ENCODE data around the gene ENTPD6.
"Not testable (repeated sequence)": the region's sequence is repeated elsewhere in the genome, so short reads cannot be mapped to it uniquely, and the experiment has no call there.

The ENTPD6 gene

DNA sequence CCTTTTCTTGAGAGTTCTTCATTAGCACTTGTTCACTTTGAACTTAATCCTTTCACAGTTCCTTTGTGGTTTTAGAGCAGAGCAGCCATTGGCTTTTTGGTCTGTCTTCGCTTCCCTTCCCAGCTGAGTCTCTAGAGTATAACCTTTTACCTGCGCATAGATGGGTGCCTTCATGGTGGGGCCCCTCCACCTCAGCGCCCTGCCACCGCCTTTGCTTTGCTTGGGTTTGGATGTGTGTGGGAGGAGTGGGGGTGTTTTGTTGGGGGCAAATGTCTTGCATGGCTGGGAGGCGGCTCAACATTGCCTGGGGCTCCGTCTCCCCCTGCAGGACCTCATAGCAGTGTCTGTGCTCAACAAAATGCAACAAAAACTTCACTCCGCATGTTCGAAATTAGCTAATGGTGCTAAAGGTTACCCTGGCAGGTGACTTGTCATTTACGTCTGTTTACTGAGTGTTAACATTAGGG, 64.3 kb downstream of the ENTPD6 start:
- H3K4me1 ChIP-seq (ENCODE audit: control insufficient read depth, insufficient read depth, low read length) = no peaks in the 10 kb centered on the region
- TF ChIP-seq ZNF785 (tag by site-specific recombination; IDR thresholded peaks at IDR 0.05) = no peak
- no peak for TF ChIP-seq ZNF214 (tag by site-specific recombination; IDR thresholded peaks at IDR 0.05; ENCODE audit: borderline replicate concordance)
- ChIA-PET CTCF (no interaction called here), POLR2A (no interaction called here)
- no peaks in the 10 kb centered on the region for H3K9me3 ChIP-seq (ENCODE audit: control insufficient read depth, insufficient read depth, low read depth, low read length)
- no peak overlapping the region for H3K4me3 ChIP-seq (ENCODE audit: low read depth, low read length)
- H3K27ac ChIP-seq (ENCODE audit: extremely low read depth, low read depth, low read length) = no peak overlapping the region
- H3K36me3 ChIP-seq (ENCODE audit: control insufficient read depth in 2 of 2, insufficient read depth in 1 of 2, low read length in 2 of 2) = peaks cover 0 to 29% of the 10 kb centered on the region in 2 experiments; a peak in 1 of 3 replicates

DNA sequence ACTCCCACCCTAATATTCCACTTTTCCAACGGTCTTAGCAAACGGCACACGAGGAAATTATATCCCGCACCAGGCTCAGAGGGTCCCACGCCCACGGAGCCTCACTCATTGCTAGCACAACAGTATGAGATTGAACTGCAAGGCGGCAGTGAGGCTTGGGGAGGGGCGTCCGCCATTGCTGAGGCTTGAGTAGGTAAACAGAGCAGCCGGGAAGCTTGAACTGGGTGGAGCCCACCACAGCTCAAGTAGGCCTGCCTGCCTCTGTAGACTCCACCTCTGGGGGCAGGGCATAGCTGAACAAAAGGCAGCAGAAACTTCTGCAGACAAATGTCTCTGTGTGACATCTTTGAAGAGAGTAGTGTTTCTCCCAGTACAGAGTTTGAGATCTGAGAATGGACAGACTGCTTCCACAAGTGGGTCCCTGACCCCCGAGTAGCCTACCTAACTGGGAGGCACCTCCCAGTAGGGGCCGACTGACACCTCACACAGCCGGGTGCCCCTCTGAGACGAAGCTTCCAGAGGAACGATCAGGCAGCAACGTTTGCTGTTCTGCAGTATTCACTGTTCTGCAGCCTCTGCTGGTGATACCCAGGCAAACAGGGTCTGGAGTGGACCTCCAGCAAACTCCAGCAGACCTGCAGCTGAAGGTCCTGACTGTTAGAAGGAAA, 65.4 kb downstream of the ENTPD6 start:
- H3K9me3 ChIP-seq (ENCODE audit: control insufficient read depth, insufficient read depth, low read depth, low read length); CTCF ChIA-PET: not testable (repeated sequence)

DNA sequence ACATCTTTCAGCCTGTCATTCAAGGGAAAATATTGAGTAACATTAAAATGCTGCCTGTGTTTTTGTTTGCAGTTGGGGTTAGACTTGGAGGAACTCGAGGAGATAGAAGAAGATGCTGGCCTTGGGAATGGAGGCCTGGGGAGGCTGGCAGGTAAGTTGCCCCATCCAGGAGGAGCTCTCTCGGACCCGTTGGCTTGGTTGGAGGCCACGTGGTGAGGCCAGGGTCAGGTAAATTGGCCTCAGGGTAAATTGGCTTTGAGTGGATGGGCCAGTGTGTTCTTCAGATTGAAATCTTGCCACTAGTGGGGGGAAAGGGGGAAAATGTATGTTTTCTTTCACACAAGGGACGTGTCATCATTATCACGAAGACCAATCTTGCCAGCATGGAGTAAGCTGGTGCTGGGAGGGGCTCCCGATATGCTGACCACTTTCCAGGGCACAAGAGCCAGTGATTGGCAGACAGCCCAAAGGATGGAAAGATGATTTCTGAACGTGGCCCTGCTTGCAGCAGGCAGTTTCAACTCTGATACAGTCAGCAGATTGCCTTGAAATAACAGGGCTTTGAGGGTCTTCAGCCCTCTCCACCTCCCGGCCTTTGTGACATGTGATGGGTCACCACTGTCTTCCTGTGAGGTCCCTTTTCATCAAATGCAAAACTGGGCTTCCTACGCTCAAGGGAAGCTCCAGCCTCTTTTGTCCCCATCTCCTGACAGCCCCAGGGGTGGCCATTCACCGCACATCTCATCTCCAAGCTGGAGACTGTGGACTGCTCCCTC, 73.7 kb downstream of the ENTPD6 start:
- POLR2A ChIA-PET = interaction anchor here (1.6 kb wide), 1 partner anchor 21 kb away, joined by 3 read pairs; the partner anchor contains the start of gene PYGB
- H3K36me3 ChIP-seq (ENCODE audit: control insufficient read depth in 2 of 2, insufficient read depth in 1 of 2, low read length in 2 of 2) = peaks cover 0 to 49% of the 10 kb centered on the region in 2 experiments; a peak in 2 of 3 replicates
- H3K4me1 ChIP-seq (ENCODE audit: control insufficient read depth, insufficient read depth, low read length) = no peaks in the 10 kb centered on the region
- H3K4me3 ChIP-seq (ENCODE audit: low read depth, low read length) = no peak overlapping the region
- H3K27ac ChIP-seq (ENCODE audit: extremely low read depth, low read depth, low read length) = no peak overlapping the region
- H3K9me3 ChIP-seq (ENCODE audit: control insufficient read depth, insufficient read depth, low read depth, low read length) = no peaks in the 10 kb centered on the region
- TF ChIP-seq OVOL3 (tag by site-specific recombination; IDR thresholded peaks at IDR 0.05) (no peak), ZNF501 (tag by site-specific recombination; IDR thresholded peaks at IDR 0.05) (no peak), ZNF548 (tag by site-specific recombination; IDR thresholded peaks at IDR 0.05) (no peak), ZNF423 (tag by site-specific recombination; IDR thresholded peaks at IDR 0.05) (no peak), ZNF561 (tag by site-specific recombination; IDR thresholded peaks at IDR 0.05; ENCODE audit: borderline replicate concordance) (no peak), KLF1 (tag by site-specific recombination; IDR thresholded peaks at IDR 0.05) (no peak), ZNF571 (tag by site-specific recombination; IDR thresholded peaks at IDR 0.05) (no peak)
- TF ChIP-seq, protein P1, sequence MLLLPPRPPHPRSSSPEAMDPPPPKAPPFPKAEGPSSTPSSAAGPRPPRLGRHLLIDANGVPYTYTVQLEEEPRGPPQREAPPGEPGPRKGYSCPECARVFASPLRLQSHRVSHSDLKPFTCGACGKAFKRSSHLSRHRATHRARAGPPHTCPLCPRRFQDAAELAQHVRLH (tag by site-specific recombination; IDR thresholded peaks at IDR 0.05) = no peak
- TF ChIP-seq, protein P2, sequence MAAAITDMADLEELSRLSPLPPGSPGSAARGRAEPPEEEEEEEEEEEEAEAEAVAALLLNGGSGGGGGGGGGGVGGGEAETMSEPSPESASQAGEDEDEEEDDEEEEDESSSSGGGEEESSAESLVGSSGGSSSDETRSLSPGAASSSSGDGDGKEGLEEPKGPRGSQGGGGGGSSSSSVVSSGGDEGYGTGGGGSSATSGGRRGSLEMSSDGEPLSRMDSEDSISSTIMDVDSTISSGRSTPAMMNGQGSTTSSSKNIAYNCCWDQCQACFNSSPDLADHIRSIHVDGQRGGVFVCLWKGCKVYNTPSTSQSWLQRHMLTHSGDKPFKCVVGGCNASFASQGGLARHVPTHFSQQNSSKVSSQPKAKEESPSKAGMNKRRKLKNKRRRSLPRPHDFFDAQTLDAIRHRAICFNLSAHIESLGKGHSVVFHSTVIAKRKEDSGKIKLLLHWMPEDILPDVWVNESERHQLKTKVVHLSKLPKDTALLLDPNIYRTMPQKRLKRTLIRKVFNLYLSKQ (tag by site-specific recombination; IDR thresholded peaks at IDR 0.05; ENCODE audit: borderline replicate concordance) = no peak
- TF ChIP-seq, protein P3, sequence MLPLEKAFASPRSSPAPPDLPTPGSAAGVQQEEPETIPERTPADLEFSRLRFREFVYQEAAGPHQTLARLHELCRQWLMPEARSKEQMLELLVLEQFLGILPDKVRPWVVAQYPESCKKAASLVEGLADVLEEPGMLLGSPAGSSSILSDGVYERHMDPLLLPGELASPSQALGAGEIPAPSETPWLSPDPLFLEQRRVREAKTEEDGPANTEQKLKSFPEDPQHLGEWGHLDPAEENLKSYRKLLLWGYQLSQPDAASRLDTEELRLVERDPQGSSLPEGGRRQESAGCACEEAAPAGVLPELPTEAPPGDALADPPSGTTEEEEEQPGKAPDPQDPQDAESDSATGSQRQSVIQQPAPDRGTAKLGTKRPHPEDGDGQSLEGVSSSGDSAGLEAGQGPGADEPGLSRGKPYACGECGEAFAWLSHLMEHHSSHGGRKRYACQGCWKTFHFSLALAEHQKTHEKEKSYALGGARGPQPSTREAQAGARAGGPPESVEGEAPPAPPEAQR (tag by site-specific recombination; IDR thresholded peaks at IDR 0.05) = no peak
- CTCF ChIA-PET = no interaction called here

More for the DNA sequence above, 65.4 kb downstream of the ENTPD6 start:
- H3K4me1 ChIP-seq (ENCODE audit: control insufficient read depth, insufficient read depth, low read length); H3K27ac ChIP-seq (ENCODE audit: extremely low read depth, low read depth, low read length); H3K4me3 ChIP-seq (ENCODE audit: low read depth, low read length): not testable (repeated sequence)
- peaks cover 0 to 26% of the 10 kb centered on the region in 2 experiments; a peak in 1 of 3 replicates for H3K36me3 ChIP-seq (ENCODE audit: control insufficient read depth in 2 of 2, insufficient read depth in 1 of 2, low read length in 2 of 2)
- POLR2A ChIA-PET = interaction anchor here (0.6 to 1.2 kb wide), 2 partner anchors 13 to 130 kb away, joined by 4 to 9 read pairs; partner anchors contain the start of gene PYGB

DNA sequence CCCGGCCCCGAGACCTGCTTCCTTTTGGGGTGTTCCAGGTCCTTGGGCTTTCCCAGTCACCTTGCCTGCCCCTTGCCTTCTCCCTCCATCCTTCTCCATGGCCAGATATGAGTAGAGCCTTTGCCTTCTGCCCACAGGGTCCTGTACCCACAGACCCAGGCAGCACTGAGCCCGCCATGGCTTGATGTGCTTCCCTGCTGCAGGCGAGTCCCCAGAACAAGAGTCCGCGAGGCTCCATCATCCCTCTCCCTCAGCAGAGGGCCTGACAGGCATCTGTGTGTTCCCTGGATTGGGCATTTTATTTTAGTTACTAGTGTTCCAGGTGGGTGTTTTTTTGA, 74.3 kb downstream of the ENTPD6 start:
- no peak overlapping the region for H3K4me3 ChIP-seq (ENCODE audit: low read depth, low read length)
- CTCF ChIA-PET = interaction anchor here (0.6 kb wide), 1 partner anchor 1487 kb away, joined by 3 read pairs; no protein-coding TSS in a partner anchor
- H3K27ac ChIP-seq (ENCODE audit: extremely low read depth, low read depth, low read length) = no peak overlapping the region
- TF ChIP-seq GLIS1 (tag by site-specific recombination; IDR thresholded peaks at IDR 0.05) = no peak
- TF ChIP-seq, protein P4, sequence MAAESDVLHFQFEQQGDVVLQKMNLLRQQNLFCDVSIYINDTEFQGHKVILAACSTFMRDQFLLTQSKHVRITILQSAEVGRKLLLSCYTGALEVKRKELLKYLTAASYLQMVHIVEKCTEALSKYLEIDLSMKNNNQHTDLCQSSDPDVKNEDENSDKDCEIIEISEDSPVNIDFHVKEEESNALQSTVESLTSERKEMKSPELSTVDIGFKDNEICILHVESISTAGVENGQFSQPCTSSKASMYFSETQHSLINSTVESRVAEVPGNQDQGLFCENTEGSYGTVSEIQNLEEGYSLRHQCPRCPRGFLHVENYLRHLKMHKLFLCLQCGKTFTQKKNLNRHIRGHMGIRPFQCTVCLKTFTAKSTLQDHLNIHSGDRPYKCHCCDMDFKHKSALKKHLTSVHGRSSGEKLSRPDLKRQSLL (tag by site-specific recombination; IDR thresholded peaks at IDR 0.05) = 0 out of 2 replicates have a peak, but pooled peaks have one; percentile 18
- TF ChIP-seq, protein P3 (tag by site-specific recombination; IDR thresholded peaks at IDR 0.05) = no peak
- no peak for TF ChIP-seq ZNF621 (tag by site-specific recombination; IDR thresholded peaks at IDR 0.05)
- no peaks in the 10 kb centered on the region for H3K9me3 ChIP-seq (ENCODE audit: control insufficient read depth, insufficient read depth, low read depth, low read length)
- POLR2A ChIA-PET = interaction anchor here (1.6 kb wide), 1 partner anchor 22 kb away, joined by 3 read pairs; the partner anchor contains the start of gene PYGB
- peaks cover 0 to 55% of the 10 kb centered on the region in 2 experiments; a peak in 2 of 3 replicates for H3K36me3 ChIP-seq (ENCODE audit: control insufficient read depth in 2 of 2, insufficient read depth in 1 of 2, low read length in 2 of 2)
- H3K4me1 ChIP-seq (ENCODE audit: control insufficient read depth, insufficient read depth, low read length) = no peaks in the 10 kb centered on the region

Measured in HEK293 (cell line).